HEK293T (cell line): ENCODE data around the gene COL6A1.

Experiments used
- CTCF ChIA-PET: fragments of 350-600 bp; formaldehyde crosslinking; extraction: SDS; loops from one replicate; lab custom pipeline; 2021; ENCODE audit warnings: antibody characterized with exemption, inconsistent platforms; lab: Yijun Ruan, JAX
- POLR2A ChIA-PET: fragments of 350-600 bp; formaldehyde crosslinking; extraction: SDS; loops from one replicate; lab custom pipeline; 2020; ENCODE audit warnings: antibody characterized with exemption, inconsistent platforms; lab: Yijun Ruan, JAX
- DNase-seq: peaks from one replicate; pipeline ENCODE4 v3.0.0; 2012; ENCODE audit warnings: mixed read lengths; ENCODE audit errors: extremely low spot score
- ARNT ChIP-seq: fragments of 450-650 bp; IDR thresholded peaks from 2 replicates; pipeline ENCODE4 v1.6.1; 2017; ENCODE audit warnings: mild to moderate bottlenecking
- BHLHE40 ChIP-seq: fragments of 450-650 bp; IDR thresholded peaks from 2 replicates; pipeline ENCODE4 v1.6.1; 2016; ENCODE audit warnings: mild to moderate bottlenecking, moderate library complexity, borderline replicate concordance
- CTBP1 ChIP-seq: fragments of 450-650 bp; IDR thresholded peaks from 2 replicates; pipeline ENCODE4 v1.6.1; 2016; ENCODE audit warnings: borderline replicate concordance
- ELF4 ChIP-seq: fragments of 450-650 bp; IDR thresholded peaks from 2 replicates; pipeline ENCODE4 v1.6.1; 2017; ENCODE audit warnings: antibody characterized with exemption
- FOXA1 ChIP-seq: fragments of 450-650 bp; IDR thresholded peaks from 2 replicates; pipeline ENCODE4 v1.6.1; 2016; ENCODE audit warnings: mild to moderate bottlenecking
- FOXK2 ChIP-seq: fragments of 450-650 bp; IDR thresholded peaks from 2 replicates; pipeline ENCODE4 v1.6.1; 2016; ENCODE audit warnings: mild to moderate bottlenecking
- FOXM1 ChIP-seq: fragments of 450-650 bp; IDR thresholded peaks from 2 replicates; pipeline ENCODE4 v1.6.1; 2017; ENCODE audit warnings: mild to moderate bottlenecking, borderline replicate concordance
- HDGF ChIP-seq: fragments of 450-650 bp; IDR thresholded peaks from 2 replicates; pipeline ENCODE4 v1.6.1; 2017; ENCODE audit warnings: antibody characterized with exemption, borderline replicate concordance
- L3MBTL2 ChIP-seq: fragments of 450-650 bp; conservative IDR thresholded peaks from 2 replicates; pipeline ENCODE4 v1.6.1; 2016; ENCODE audit warnings: mild to moderate bottlenecking
- LEF1 ChIP-seq: fragments of 450-650 bp; IDR thresholded peaks from 2 replicates; pipeline ENCODE4 v1.6.1; 2017; ENCODE audit warnings: mild to moderate bottlenecking, borderline replicate concordance
- NFRKB ChIP-seq: fragments of 450-650 bp; IDR thresholded peaks from 2 replicates; pipeline ENCODE4 v1.6.1; 2016; ENCODE audit warnings: mild to moderate bottlenecking, moderate library complexity
- SP1 ChIP-seq: fragments of 450-650 bp; IDR thresholded peaks from 2 replicates; pipeline ENCODE4 v1.6.1; 2017
- SUZ12 ChIP-seq: fragments of 450-650 bp; IDR thresholded peaks from 2 replicates; pipeline ENCODE4 v1.6.1; 2016; ENCODE audit warnings: mild to moderate bottlenecking
- TARDBP ChIP-seq: fragments of 450-650 bp; IDR thresholded peaks from 2 replicates; pipeline ENCODE4 v1.6.1; 2016
- ZNF384 ChIP-seq: fragments of 450-650 bp; IDR thresholded peaks from 2 replicates; pipeline ENCODE4 v1.6.1; 2016
- TF ChIP-seq, protein P1 (sequence below): fragments of 450-650 bp; IDR thresholded peaks from 2 replicates; pipeline ENCODE4 v1.6.1; 2016

The COL6A1 gene

DNA sequence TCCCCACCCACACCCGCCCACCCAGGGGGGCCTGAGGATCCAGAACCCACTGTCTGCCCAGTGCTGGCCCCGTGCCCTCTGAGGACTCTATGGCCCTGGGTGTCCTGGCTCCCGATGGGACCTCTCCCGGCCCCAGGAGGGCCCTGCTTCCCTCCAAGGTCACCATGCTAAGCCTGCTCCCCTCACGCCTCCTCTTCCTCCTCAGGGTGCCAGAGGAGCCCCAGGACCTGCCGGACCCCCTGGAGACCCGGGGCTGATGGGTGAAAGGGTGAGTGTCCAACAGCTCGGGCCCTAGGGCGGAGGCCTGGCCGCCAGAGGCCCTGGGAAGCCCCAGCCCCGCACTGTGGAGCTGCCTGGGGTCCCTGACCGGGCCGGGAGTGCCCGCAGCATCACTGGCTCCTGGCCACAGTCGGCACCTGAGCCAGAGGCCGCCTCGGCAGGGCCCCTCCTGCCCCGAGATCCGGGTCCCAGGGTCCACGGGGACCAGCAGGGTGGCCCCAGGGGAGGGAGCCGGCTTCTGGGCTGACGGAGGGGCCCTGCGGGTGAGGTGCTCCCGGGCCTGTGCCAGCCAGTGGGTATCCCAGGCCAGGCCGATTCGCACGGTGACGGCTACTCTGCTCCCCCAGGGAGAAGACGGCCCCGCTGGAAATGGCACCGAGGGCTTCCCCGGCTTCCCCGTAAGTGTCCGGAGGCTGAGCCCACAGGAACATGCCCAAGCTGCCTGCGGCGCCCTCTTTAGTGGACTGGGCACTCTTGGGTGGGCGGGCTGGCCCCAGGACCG is 16.1 kb downstream of the COL6A1 start:
- ChIA-PET CTCF (no interaction called here), POLR2A (no interaction called here)
- TF ChIP-seq ARNT (no peak), SUZ12 (no peak), LEF1 (no peak), L3MBTL2 (no peak), NFRKB (no peak), FOXK2 (no peak), HDGF (no peak), CTBP1 (no peak), ELF4 (no peak), ZNF384 (no peak)
- TF ChIP-seq, protein P1, sequence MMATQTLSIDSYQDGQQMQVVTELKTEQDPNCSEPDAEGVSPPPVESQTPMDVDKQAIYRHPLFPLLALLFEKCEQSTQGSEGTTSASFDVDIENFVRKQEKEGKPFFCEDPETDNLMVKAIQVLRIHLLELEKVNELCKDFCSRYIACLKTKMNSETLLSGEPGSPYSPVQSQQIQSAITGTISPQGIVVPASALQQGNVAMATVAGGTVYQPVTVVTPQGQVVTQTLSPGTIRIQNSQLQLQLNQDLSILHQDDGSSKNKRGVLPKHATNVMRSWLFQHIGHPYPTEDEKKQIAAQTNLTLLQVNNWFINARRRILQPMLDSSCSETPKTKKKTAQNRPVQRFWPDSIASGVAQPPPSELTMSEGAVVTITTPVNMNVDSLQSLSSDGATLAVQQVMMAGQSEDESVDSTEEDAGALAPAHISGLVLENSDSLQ = no peak
- DNase-seq = no peak

DNA sequence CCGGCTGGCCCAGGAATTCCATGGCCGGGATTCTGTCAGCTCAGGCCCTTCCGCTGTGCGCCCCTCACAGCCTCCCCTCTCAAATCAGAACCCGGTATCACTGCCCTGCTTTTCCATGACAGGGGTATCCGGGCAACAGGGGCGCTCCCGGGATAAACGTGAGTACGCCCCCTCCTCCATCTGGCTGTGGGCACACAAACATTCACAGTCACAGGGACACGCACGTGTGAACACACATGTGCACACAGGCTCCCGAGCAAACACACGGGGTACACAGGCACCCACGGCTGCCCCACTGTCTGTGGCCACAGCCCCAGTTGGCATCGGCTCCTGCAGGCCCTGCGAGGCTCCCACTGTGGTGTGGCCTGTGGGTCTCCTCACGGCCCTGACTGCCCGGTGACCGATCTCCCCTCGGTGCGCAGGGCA is 16.7 kb downstream of the COL6A1 start:
- CTCF ChIA-PET = no interaction called here

DNA sequence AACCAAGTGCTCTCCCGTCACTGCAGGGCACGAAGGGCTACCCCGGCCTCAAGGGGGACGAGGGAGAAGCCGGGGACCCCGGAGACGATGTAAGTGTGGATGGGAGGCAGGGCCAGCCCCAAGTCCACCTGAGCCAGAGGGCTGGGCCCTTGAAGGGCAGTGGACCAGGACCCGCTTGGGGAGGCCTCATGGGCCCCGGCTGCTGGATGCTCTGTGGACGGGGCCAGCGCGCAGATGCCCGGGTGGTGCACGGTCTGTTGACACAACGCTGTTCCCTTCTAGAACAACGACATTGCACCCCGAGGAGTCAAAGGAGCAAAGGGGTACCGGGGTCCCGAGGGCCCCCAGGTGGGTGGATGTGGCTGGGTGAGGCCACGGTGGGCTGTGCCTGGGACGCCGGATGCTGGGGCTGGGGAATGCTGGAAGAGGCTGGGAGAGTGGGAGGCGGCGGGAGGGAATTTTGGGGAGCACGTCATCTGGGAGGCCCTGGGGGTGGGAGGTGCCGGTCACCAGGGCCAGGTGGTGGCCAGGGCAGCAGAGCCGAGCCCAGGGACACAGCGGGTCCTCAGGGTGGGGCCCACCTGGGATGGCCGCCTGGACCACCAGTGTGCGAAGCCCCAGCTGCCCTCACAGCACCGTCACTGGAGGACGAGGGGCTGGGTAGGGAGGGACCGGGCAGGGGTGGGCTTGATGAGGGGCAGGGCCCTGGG is 17.5 kb downstream of the COL6A1 start:
- ChIA-PET POLR2A (no interaction called here), CTCF (no interaction called here)
- no peak for TF ChIP-seq TARDBP
- TF ChIP-seq NFRKB = no peak
- no peak for TF ChIP-seq ELF4
- no peak for TF ChIP-seq SP1
- no peak for TF ChIP-seq LEF1
- no peak for DNase-seq

More for the DNA sequence above, 16.7 kb downstream of the COL6A1 start:
- TF ChIP-seq FOXA1 (no peak), SUZ12 (no peak), TARDBP (no peak), FOXM1 (no peak), ELF4 (no peak), BHLHE40 (no peak)
- TF ChIP-seq, protein P1 = no peak
- DNase-seq = no peak
- POLR2A ChIA-PET = no interaction called here

DNA sequence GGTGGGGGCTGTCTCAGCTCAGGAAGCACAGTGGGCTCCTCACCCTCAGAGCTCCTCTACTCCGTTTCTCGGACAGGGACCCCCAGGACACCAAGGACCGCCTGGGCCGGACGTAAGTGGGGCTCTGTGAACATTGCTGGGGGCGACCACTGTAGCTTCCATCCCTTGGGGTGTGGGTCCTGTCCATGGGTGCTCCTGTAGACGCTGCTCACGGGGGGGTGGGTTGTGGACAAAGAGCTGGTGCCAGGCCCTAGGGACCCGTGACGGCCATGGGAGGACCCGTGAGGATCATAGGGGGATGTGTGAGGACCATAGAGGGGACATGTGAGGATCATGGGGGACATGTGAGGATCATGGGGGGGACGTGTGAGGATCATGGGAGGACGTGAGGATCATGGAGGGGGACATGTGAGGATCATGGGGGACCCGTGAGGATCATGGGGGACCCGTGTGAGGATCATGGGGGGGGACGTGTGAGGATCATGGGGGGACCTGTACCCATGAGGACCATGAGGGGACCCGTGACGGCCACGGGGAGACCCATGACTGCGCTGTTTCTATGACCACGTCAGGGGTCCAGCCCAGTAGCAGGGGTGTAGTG is 18.1 kb downstream of the COL6A1 start:
- POLR2A ChIA-PET = no interaction called here
- TF ChIP-seq TARDBP = no peak
- TF ChIP-seq ARNT = no peak
- no peak for TF ChIP-seq NFRKB
- TF ChIP-seq, protein P1 = no peak
- no peak for TF ChIP-seq FOXM1
- TF ChIP-seq LEF1 = no peak
- no peak for TF ChIP-seq HDGF
- TF ChIP-seq SP1 = no peak
- no peak for TF ChIP-seq CTBP1
- no peak for DNase-seq
- CTCF ChIA-PET = no interaction called here

DNA sequence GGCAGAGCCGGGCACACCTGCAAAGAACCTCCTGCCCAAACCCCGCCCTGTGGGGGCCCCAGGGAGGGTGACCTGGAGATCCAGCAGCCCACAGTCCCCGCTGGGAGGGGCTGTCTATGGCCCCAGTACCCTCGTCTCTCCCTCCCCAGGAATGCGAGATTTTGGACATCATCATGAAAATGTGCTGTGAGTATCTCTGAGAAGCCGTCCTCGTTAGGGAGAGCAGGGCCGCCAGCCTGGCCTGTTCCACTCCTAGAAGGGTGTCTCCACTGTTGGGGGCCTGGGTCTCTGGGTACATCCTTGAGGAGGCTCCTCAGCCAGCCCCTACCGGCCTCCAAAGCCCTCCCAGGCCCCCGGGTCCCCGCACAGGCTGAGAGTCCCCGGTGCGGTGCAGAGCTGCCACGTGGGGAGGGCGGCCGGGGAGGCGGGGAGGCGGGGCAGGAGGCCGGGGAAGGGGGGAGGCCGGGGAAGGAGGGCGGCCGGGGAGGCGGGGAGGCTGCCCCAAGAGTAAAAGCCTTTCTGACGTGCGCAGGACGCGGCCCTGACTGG is 18.7 kb downstream of the COL6A1 start:
- POLR2A ChIA-PET = no interaction called here
- CTCF ChIA-PET = no interaction called here
- no peak for TF ChIP-seq FOXK2
- no peak for TF ChIP-seq NFRKB
- TF ChIP-seq BHLHE40 = no peak
- no peak for TF ChIP-seq ZNF384
- TF ChIP-seq SP1 = no peak
- no peak for DNase-seq

DNA sequence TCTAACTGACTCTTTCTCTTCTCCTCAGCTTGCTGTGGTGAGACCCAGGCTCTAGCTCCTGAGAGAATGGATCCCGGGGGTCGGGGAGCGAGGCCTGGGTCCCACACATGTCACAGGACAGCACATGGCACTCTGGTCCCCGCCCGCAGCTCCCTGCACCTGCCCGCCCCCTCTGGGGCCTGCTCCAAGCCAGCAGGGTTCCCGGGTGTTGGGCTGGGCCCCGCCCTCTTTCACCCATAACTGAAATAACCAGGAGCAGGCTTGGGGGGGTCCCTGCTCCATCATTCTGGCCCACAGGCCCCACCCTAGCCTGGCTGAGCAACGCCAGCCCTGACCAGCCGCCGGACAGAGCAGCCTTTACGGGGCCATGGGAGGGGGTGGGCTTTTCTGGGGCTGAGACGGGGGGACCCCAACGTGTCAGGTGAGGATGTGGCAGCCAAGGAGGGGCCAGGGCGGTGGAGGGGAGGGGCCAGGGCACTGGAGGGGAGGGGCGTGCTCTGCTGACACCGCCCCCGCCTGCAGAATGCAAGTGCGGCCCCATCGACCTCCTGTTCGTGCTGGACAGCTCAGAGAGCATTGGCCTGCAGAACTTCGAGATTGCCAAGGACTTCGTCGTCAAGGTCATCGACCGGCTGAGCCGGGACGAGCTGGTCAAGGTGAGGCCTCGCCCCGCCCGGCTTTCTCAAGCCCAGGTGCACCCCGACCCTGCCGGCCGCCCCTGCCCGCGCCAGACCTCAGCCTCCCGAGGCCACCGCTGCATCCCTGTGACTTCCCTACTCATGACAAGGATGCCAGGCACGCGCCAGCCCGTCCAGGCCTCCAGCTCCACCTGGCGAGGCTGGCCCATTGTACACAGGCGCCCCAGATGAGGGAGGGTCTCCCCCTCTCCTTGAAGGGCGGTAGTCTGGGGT is 19.4 kb downstream of the COL6A1 start:
- no peak for TF ChIP-seq FOXA1
- no peak for TF ChIP-seq ZNF384
- TF ChIP-seq NFRKB = no peak
- TF ChIP-seq LEF1 = no peak
- TF ChIP-seq HDGF = no peak
- TF ChIP-seq ELF4 = no peak
- no peak for TF ChIP-seq SUZ12
- TF ChIP-seq FOXK2 = no peak
- no peak for TF ChIP-seq CTBP1
- ChIA-PET POLR2A (no interaction called here), CTCF (no interaction called here)
- no peak for DNase-seq
